ENCODE measurements around the gene RPS19.

The RPS19 gene

GRCh38 chr19:41859618-41860418, at the start of gene RPS19:
Gene RPS19 (plus strand): TSS chr19:41860255. CDS start chr19:41860775, 520 bp downstream.
- peak within 1 kb of the TSS; percentile 95 for H3K4me3 ChIP-seq (ENCODE audit: low read length)
- H3K27me3 ChIP-seq (replicated peaks; ENCODE audit: control insufficient read depth, insufficient read depth, low read length): peaks cover 3% of the 10 kb centered on the region
- peak within 1 kb of the TSS; percentile 97 for H3K9ac ChIP-seq (ENCODE audit: low read length)
- H3K9me3 ChIP-seq (ENCODE audit: control insufficient read depth, low read length): no peaks in the 10 kb centered on the region
- H3K4me1 ChIP-seq (ENCODE audit: control insufficient read depth, insufficient read depth, low read length): peaks cover 41% of the 10 kb centered on the region
- DNase-seq (ENCODE audit: low read depth): peak; percentile 99
- peaks cover 39% of the 10 kb centered on the region for H3K36me3 ChIP-seq (ENCODE audit: control insufficient read depth, insufficient read depth, low read length, severe bottlenecking)

GRCh38 chr19:41810301-41810700, 49.8 kb upstream of the RPS19 start:
- Histone ChIP-seq H3K9ac (ENCODE audit: low read length) (no peak overlapping the region), H3K4me1 (ENCODE audit: control insufficient read depth, insufficient read depth, low read length) (no peaks in the 10 kb centered on the region), H3K9me3 (ENCODE audit: control insufficient read depth, low read length) (no peaks in the 10 kb centered on the region), H3K27me3 (replicated peaks; ENCODE audit: control insufficient read depth, insufficient read depth, low read length) (peaks cover 29% of the 10 kb centered on the region), H3K4me3 (ENCODE audit: low read length) (no peak overlapping the region), H3K36me3 (ENCODE audit: control insufficient read depth, insufficient read depth, low read length, severe bottlenecking) (no peaks in the 10 kb centered on the region)
- DNase-seq (ENCODE audit: low read depth): no peak

- Histone ChIP-seq H3K4me3 (ENCODE audit: low read length) (no peak overlapping the region), H3K27me3 (replicated peaks; ENCODE audit: control insufficient read depth, insufficient read depth, low read length) (peaks cover 29% of the 10 kb centered on the region), H3K4me1 (ENCODE audit: control insufficient read depth, insufficient read depth, low read length) (no peaks in the 10 kb centered on the region), H3K9me3 (ENCODE audit: control insufficient read depth, low read length) (no peaks in the 10 kb centered on the region), H3K9ac (ENCODE audit: low read length) (no peak overlapping the region), H3K36me3 (ENCODE audit: control insufficient read depth, insufficient read depth, low read length, severe bottlenecking) (no peaks in the 10 kb centered on the region)
- no peak for DNase-seq (ENCODE audit: low read depth)
These were observed 49.0 kb upstream of the RPS19 start for GRCh38 chr19:41811036-41811435.

- H3K27me3 ChIP-seq (replicated peaks; ENCODE audit: control insufficient read depth, insufficient read depth, low read length): peaks cover 29% of the 10 kb centered on the region
- H3K9me3 ChIP-seq (ENCODE audit: control insufficient read depth, low read length): no peaks in the 10 kb centered on the region
- no peak for DNase-seq (ENCODE audit: low read depth)
- H3K9ac ChIP-seq (ENCODE audit: low read length): no peak overlapping the region
- H3K36me3 ChIP-seq (ENCODE audit: control insufficient read depth, insufficient read depth, low read length, severe bottlenecking): no peaks in the 10 kb centered on the region
- H3K4me1 ChIP-seq (ENCODE audit: control insufficient read depth, insufficient read depth, low read length): no peaks in the 10 kb centered on the region
- no peak overlapping the region for H3K4me3 ChIP-seq (ENCODE audit: low read length)
These were observed 48.1 kb upstream of the RPS19 start for GRCh38 chr19:41811981-41812380.

- peaks cover 28% of the 10 kb centered on the region for H3K27me3 ChIP-seq (replicated peaks; ENCODE audit: control insufficient read depth, insufficient read depth, low read length)
- no peaks in the 10 kb centered on the region for H3K36me3 ChIP-seq (ENCODE audit: control insufficient read depth, insufficient read depth, low read length, severe bottlenecking)
- no peaks in the 10 kb centered on the region for H3K9me3 ChIP-seq (ENCODE audit: control insufficient read depth, low read length)
- H3K4me1 ChIP-seq (ENCODE audit: control insufficient read depth, insufficient read depth, low read length): no peaks in the 10 kb centered on the region
- no peak for DNase-seq (ENCODE audit: low read depth)
- H3K9ac ChIP-seq (ENCODE audit: low read length): no peak overlapping the region
- no peak overlapping the region for H3K4me3 ChIP-seq (ENCODE audit: low read length)
These were observed 46.1 kb upstream of the RPS19 start for GRCh38 chr19:41813911-41814310.

- no peak for DNase-seq (ENCODE audit: low read depth)
- Histone ChIP-seq H3K36me3 (ENCODE audit: control insufficient read depth, insufficient read depth, low read length, severe bottlenecking) (no peaks in the 10 kb centered on the region), H3K4me3 (ENCODE audit: low read length) (no peak overlapping the region), H3K9me3 (ENCODE audit: control insufficient read depth, low read length) (no peaks in the 10 kb centered on the region), H3K9ac (ENCODE audit: low read length) (no peak overlapping the region), H3K4me1 (ENCODE audit: control insufficient read depth, insufficient read depth, low read length) (no peaks in the 10 kb centered on the region), H3K27me3 (replicated peaks; ENCODE audit: control insufficient read depth, insufficient read depth, low read length) (peaks cover 28% of the 10 kb centered on the region)
These were observed 44.8 kb upstream of the RPS19 start for GRCh38 chr19:41815301-41815700.

- DNase-seq (ENCODE audit: low read depth): no peak
- no peak overlapping the region for H3K9ac ChIP-seq (ENCODE audit: low read length)
- H3K36me3 ChIP-seq (ENCODE audit: control insufficient read depth, insufficient read depth, low read length, severe bottlenecking): no peaks in the 10 kb centered on the region
- no peaks in the 10 kb centered on the region for H3K4me1 ChIP-seq (ENCODE audit: control insufficient read depth, insufficient read depth, low read length)
- H3K4me3 ChIP-seq (ENCODE audit: low read length): no peak overlapping the region
- no peaks in the 10 kb centered on the region for H3K9me3 ChIP-seq (ENCODE audit: control insufficient read depth, low read length)
- peaks cover 26% of the 10 kb centered on the region for H3K27me3 ChIP-seq (replicated peaks; ENCODE audit: control insufficient read depth, insufficient read depth, low read length)
These were observed 43.3 kb upstream of the RPS19 start for GRCh38 chr19:41816761-41817160.

- DNase-seq (ENCODE audit: low read depth): peak; percentile 25
- H3K4me3 ChIP-seq (ENCODE audit: low read length): no peak overlapping the region
- peaks cover 18% of the 10 kb centered on the region for H3K27me3 ChIP-seq (replicated peaks; ENCODE audit: control insufficient read depth, insufficient read depth, low read length)
- H3K9me3 ChIP-seq (ENCODE audit: control insufficient read depth, low read length): no peaks in the 10 kb centered on the region
- no peak overlapping the region for H3K9ac ChIP-seq (ENCODE audit: low read length)
- H3K36me3 ChIP-seq (ENCODE audit: control insufficient read depth, insufficient read depth, low read length, severe bottlenecking): no peaks in the 10 kb centered on the region
- no peaks in the 10 kb centered on the region for H3K4me1 ChIP-seq (ENCODE audit: control insufficient read depth, insufficient read depth, low read length)
These were observed 38.9 kb upstream of the RPS19 start for GRCh38 chr19:41821003-41821735.

- Histone ChIP-seq H3K4me3 (ENCODE audit: low read length) (no peak overlapping the region), H3K9ac (ENCODE audit: low read length) (no peak overlapping the region), H3K27me3 (replicated peaks; ENCODE audit: control insufficient read depth, insufficient read depth, low read length) (peaks cover 57% of the 10 kb centered on the region), H3K9me3 (ENCODE audit: control insufficient read depth, low read length) (no peaks in the 10 kb centered on the region), H3K4me1 (ENCODE audit: control insufficient read depth, insufficient read depth, low read length) (no peaks in the 10 kb centered on the region), H3K36me3 (ENCODE audit: control insufficient read depth, insufficient read depth, low read length, severe bottlenecking) (no peaks in the 10 kb centered on the region)
- DNase-seq (ENCODE audit: low read depth): no peak
These were observed 21.9 kb upstream of the RPS19 start for GRCh38 chr19:41837981-41838708.

- H3K9me3 ChIP-seq (ENCODE audit: control insufficient read depth, low read length): no peaks in the 10 kb centered on the region
- H3K4me1 ChIP-seq (ENCODE audit: control insufficient read depth, insufficient read depth, low read length): no peaks in the 10 kb centered on the region
- H3K4me3 ChIP-seq (ENCODE audit: low read length): no peak overlapping the region
- no peak overlapping the region for H3K9ac ChIP-seq (ENCODE audit: low read length)
- no peak for DNase-seq (ENCODE audit: low read depth)
- H3K36me3 ChIP-seq (ENCODE audit: control insufficient read depth, insufficient read depth, low read length, severe bottlenecking): no peaks in the 10 kb centered on the region
- H3K27me3 ChIP-seq (replicated peaks; ENCODE audit: control insufficient read depth, insufficient read depth, low read length): peaks cover 63% of the 10 kb centered on the region
These were observed 20.8 kb upstream of the RPS19 start for GRCh38 chr19:41839211-41839610.

- Histone ChIP-seq H3K9me3 (ENCODE audit: control insufficient read depth, low read length) (no peaks in the 10 kb centered on the region), H3K36me3 (ENCODE audit: control insufficient read depth, insufficient read depth, low read length, severe bottlenecking) (no peaks in the 10 kb centered on the region), H3K4me3 (ENCODE audit: low read length) (no peak overlapping the region), H3K27me3 (replicated peaks; ENCODE audit: control insufficient read depth, insufficient read depth, low read length) (peaks cover 37% of the 10 kb centered on the region), H3K4me1 (ENCODE audit: control insufficient read depth, insufficient read depth, low read length) (no peaks in the 10 kb centered on the region), H3K9ac (ENCODE audit: low read length) (no peak overlapping the region)
- DNase-seq (ENCODE audit: low read depth): no peak
These were observed 16.7 kb upstream of the RPS19 start for GRCh38 chr19:41843371-41843770.

Measured in adipocyte (in vitro differentiated cells).